ENCODE results near the gene GPR162. TPM values are rescaled to one million over a fixed set of nuclear protein-coding genes. Genes with fewer than 3 reads are reported as not detected.
"Not testable (repeated sequence)": the region's sequence is repeated elsewhere in the genome, so short reads cannot be mapped to it uniquely, and the experiment has no call there.

Gene GPR162
- total RNA-seq, 2 experiments from 2014 or later = not detected

GRCh38 chr12:6863586-6864321, 42.1 kb downstream of the GPR162 start:
- H3K4me2 ChIP-seq (ENCODE audit: low read length) = no peak overlapping the region
- ChIA-PET POLR2A (interaction anchor here (0.6 to 6.0 kb wide), 3 partner anchors 11 to 53 kb away, joined by 4 to 60 read pairs (median 7); partner anchors contain the start of genes CDCA3 and USP5), CTCF (ENCODE audit: unreplicated experiment) (no interaction called here)
- BruUV-seq (replicated peaks) = no TSS peak
- H3K9me2 ChIP-seq (ENCODE audit: insufficient read depth, low read length) = no peaks in the 10 kb centered on the region
- H3K4me1 ChIP-seq (ENCODE audit: insufficient read depth, low read length, poor library complexity, severe bottlenecking) = peaks cover 15% of the 10 kb centered on the region
- H3K4me3 ChIP-seq (ENCODE audit: low read depth, low read length, poor library complexity, severe bottlenecking) = no peak overlapping the region
- peaks cover 79% of the 10 kb centered on the region for H3K36me3 ChIP-seq (ENCODE audit: insufficient read depth, low read length)
- no peak overlapping the region for H3K27ac ChIP-seq (ENCODE audit: low read depth, low read length, poor library complexity, severe bottlenecking)
- H3K9me3 ChIP-seq (ENCODE audit: low read length) = no peaks in the 10 kb centered on the region
- DNase-seq (ENCODE audit: low spot score) = no peak
- H2AFZ ChIP-seq (ENCODE audit: low read length) = no peak overlapping the region
- TF ChIP-seq EZH2phosphoT487 (IDR thresholded peaks at IDR 0.05; ENCODE audit: borderline replicate concordance, low read depth, low read length) (no peak), CTCF (conservative IDR thresholded peaks at IDR 0.05; ENCODE audit: low read length) (no peak)
- H4K20me1 ChIP-seq (ENCODE audit: insufficient read depth, low read length) = 0 out of 2 replicates have a peak, but pooled peaks cover under 1% of the 10 kb centered on the region
- H3K79me2 ChIP-seq (ENCODE audit: insufficient read depth, low read depth, low read length) = peaks cover 9% of the 10 kb centered on the region; the same call in 1 of the 2 replicates
- intact Hi-C loops (cut with micrococcal nuclease; ENCODE audit: unreplicated experiment) = no loop called here

GRCh38 chr12:6865307-6865706, 43.7 kb downstream of the GPR162 start:
- POLR2A ChIA-PET = interaction anchor here (1.1 to 6.0 kb wide), 3 partner anchors 13 to 112 kb away, joined by 3 to 60 read pairs (median 7); partner anchors contain the start of genes CDCA3, MLF2 and USP5
- H3K9me2 ChIP-seq (ENCODE audit: insufficient read depth, low read length); H3K4me3 ChIP-seq (ENCODE audit: low read depth, low read length, poor library complexity, severe bottlenecking); H3K4me2 ChIP-seq (ENCODE audit: low read length); DNase-seq (ENCODE audit: low spot score); CTCF ChIA-PET (ENCODE audit: unreplicated experiment); H4K20me1 ChIP-seq (ENCODE audit: insufficient read depth, low read length); H3K9me3 ChIP-seq (ENCODE audit: low read length); H2AFZ ChIP-seq (ENCODE audit: low read length); H3K27ac ChIP-seq (ENCODE audit: low read depth, low read length, poor library complexity, severe bottlenecking); BruUV-seq (replicated peaks): not testable (repeated sequence)
- intact Hi-C loops (cut with micrococcal nuclease; ENCODE audit: unreplicated experiment) = loop anchor here (5.0 kb wide), 1 partner anchor 227 kb away; the partner anchor contains the start of gene C1R
- peaks cover 31% of the 10 kb centered on the region for H3K4me1 ChIP-seq (ENCODE audit: insufficient read depth, low read length, poor library complexity, severe bottlenecking)
- peaks cover 81% of the 10 kb centered on the region for H3K36me3 ChIP-seq (ENCODE audit: insufficient read depth, low read length)
- H3K79me2 ChIP-seq (ENCODE audit: insufficient read depth, low read depth, low read length) = peaks cover 14% of the 10 kb centered on the region; the same call in 1 of the 2 replicates

- Histone ChIP-seq H2AFZ (ENCODE audit: low read length) (no peak overlapping the region), H3K4me2 (ENCODE audit: low read length) (peak overlapping the region; percentile 100), H3K4me1 (ENCODE audit: insufficient read depth, low read length, poor library complexity, severe bottlenecking) (peaks cover 41% of the 10 kb centered on the region), H3K27ac (ENCODE audit: low read depth, low read length, poor library complexity, severe bottlenecking) (no peak overlapping the region), H4K20me1 (ENCODE audit: insufficient read depth, low read length) (0 out of 2 replicates have a peak, but pooled peaks cover 6% of the 10 kb centered on the region), H3K79me2 (ENCODE audit: insufficient read depth, low read depth, low read length) (peaks cover 14% of the 10 kb centered on the region; the same call in 1 of the 2 replicates), H3K4me3 (ENCODE audit: low read depth, low read length, poor library complexity, severe bottlenecking) (peak overlapping the region; percentile 93), H3K9me2 (ENCODE audit: insufficient read depth, low read length) (no peaks in the 10 kb centered on the region), H3K36me3 (ENCODE audit: insufficient read depth, low read length) (peaks cover 81% of the 10 kb centered on the region), H3K9me3 (ENCODE audit: low read length) (no peaks in the 10 kb centered on the region)
- intact Hi-C loops (cut with micrococcal nuclease; ENCODE audit: unreplicated experiment) = loop anchor here (5.0 kb wide), 1 partner anchor 226 kb away; the partner anchor contains the start of gene C1R
- no peak for DNase-seq (ENCODE audit: low spot score)
- ChIA-PET POLR2A (interaction anchor here (0.6 to 6.0 kb wide), 8 partner anchors 9 to 1483 kb away, joined by 3 to 60 read pairs (median 4); partner anchors contain the start of genes CDCA3, GNB3 and USP5), CTCF (ENCODE audit: unreplicated experiment) (interaction anchor here (0.5 to 2.0 kb wide), 4 partner anchors 14 to 142 kb away, joined by 3 to 7 read pairs (median 5); partner anchors contain the start of gene USP5)
- no peak for TF ChIP-seq EZH2phosphoT487 (IDR thresholded peaks at IDR 0.05; ENCODE audit: borderline replicate concordance, low read depth, low read length)
- TF ChIP-seq CTCF (conservative IDR thresholded peaks at IDR 0.05; ENCODE audit: low read length) = no peak
- no TSS peak for BruUV-seq (replicated peaks)
Measured at GRCh38 chr12:6866163-6866919, 44.7 kb downstream of the GPR162 start.
